Coronary artery (tissue), 2 donors: ENCODE measurements around the gene C19orf67.
A peak's percentile ranks its signal among the peaks of the same experiment; 100 is the strongest.

Experiments used
- DNase-seq: peaks from one replicate; pipeline ENCODE4 v3.0.0-alpha.2; 2017; ENCODE audit warnings: low spot score
- H3K27ac ChIP-seq, 2 donors: fragments of 200-600 bp; sonication (generic); one replicate each; pipeline ENCODE4 v1.5.1; 2016 to 2019
- H3K4me3 ChIP-seq: fragments of 200-600 bp; sonication (generic); 2 replicates; pipeline ENCODE4 v1.5.1; 2016; ENCODE audit warnings: mild to moderate bottlenecking, moderate library complexity
- TF ChIP-seq, protein P1 (sequence below): fragments of 200-600 bp; sonication (generic); IDR thresholded peaks from one replicate; pipeline ENCODE4 v1.5.1; 2019; ENCODE audit warnings: antibody characterized with exemption

C19orf67 gene

DNA sequence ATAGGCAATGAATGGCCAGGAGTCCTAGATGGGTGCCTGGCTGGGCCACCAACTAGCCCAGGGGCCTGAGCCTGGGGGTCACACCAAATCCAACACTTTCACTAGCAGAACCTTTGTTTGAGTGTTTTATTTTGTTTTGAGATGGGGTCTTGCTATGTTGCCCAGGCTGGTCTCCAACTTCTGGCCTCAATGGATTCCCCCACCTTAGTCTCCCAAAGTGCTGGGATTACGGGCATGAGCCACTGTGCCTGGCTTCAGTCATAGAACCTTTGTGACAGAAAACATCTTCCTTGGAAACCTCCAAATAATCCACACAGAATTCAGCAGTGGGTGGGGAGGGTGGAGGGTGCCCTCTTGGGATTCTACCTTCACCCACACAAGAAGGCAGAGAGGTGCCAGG, 25.9 kb upstream of the C19orf67 start:
- no peak for DNase-seq
- H3K27ac ChIP-seq: peak overlapping the region in 1 of 2 donors; percentile 100
- H3K4me3 ChIP-seq: no peak overlapping the region
- TF ChIP-seq, protein P1, sequence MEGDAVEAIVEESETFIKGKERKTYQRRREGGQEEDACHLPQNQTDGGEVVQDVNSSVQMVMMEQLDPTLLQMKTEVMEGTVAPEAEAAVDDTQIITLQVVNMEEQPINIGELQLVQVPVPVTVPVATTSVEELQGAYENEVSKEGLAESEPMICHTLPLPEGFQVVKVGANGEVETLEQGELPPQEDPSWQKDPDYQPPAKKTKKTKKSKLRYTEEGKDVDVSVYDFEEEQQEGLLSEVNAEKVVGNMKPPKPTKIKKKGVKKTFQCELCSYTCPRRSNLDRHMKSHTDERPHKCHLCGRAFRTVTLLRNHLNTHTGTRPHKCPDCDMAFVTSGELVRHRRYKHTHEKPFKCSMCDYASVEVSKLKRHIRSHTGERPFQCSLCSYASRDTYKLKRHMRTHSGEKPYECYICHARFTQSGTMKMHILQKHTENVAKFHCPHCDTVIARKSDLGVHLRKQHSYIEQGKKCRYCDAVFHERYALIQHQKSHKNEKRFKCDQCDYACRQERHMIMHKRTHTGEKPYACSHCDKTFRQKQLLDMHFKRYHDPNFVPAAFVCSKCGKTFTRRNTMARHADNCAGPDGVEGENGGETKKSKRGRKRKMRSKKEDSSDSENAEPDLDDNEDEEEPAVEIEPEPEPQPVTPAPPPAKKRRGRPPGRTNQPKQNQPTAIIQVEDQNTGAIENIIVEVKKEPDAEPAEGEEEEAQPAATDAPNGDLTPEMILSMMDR: no peak

DNA sequence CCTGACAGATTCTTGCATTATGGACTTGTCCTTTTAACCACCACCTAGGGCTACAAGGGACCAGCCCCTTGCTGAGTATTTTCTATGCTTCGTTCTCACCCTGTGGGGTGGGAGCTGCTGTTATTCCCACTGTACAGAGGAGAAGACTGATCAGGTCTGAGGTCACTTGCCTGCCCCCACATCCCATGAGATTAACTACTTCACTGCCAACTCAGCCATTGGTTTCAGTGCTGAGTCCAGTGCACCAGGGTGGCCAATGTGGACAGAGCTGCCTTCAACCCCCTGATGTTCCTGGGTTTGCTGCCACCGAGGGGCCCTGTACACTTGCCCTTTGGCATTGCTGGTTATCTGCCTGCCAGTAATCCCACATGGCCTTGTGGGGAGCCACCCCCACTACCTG, 25.1 kb upstream of the C19orf67 start:
- TF ChIP-seq, protein P1: no peak
- no peak for DNase-seq
- Histone ChIP-seq H3K27ac (peak overlapping the region in 1 of 2 donors; percentile 42), H3K4me3 (no peak overlapping the region)

DNA sequence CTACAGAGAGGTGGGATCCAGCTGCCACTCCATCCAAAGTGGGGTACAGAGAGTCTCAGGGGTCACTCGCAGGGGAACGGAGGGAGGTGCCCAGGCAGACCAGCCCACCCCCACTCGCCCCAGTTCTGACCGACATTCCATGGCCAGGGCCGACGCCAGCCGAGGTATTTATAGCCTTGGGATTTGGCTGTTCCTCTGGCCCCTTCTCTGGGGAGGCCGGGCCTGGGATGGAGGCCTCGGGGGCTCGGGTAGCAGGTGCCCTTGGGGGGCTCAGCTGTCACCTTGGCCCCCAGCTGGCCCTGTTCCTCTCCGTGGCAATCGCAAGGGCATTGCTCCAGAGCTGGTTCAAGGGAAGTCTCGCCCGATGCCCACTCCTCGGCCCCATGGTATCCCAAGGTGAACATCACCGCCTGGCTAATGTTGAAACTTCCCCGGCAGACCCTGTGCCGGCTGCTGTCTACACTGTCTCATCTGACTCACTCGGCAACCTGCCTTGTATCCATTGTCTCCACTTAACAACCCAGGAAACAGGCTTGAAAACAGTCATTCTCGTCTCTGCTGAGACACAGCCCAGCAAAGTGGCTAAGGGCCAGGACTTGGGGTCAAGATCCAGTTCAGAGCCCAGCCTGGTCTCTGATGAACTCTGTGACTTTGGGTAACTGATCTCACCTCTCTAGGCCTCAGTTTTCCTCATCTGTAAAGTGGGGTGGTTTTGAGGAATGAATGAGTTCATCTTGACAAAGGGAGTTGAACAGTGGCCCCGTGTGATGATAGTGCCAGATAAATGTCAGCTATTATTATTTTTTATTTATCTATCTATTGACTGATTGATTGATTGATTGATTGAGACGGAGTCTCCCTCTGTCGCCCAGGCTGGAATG, 22.2 kb upstream of the C19orf67 start:
- TF ChIP-seq, protein P1: no peak
- H3K4me3 ChIP-seq: peak overlapping the region; percentile 40
- no peak for DNase-seq
- H3K27ac ChIP-seq: peak overlapping the region; percentile 81 to 94

DNA sequence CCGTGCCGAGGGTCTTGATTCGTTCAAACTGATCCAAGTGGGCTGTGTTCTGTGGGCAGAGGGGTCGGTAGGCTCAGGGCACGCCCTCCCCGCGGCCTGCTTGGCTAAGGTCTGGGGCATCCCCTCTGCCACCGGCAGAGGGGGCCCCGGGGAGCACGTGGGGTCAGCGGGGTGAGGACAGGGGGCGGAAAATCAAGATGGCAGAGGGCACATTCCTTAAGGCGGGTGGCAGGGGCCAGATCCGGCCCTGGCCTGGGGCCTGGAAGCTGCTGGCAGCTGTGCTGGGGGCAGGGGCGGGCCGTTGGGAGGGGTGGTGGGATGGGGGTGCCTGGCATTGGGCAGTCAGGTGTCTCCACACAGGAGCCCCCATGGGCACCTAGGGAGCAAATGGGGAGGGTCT, 21.3 kb upstream of the C19orf67 start:
- TF ChIP-seq, protein P1: no peak
- Histone ChIP-seq H3K4me3 (no peak overlapping the region), H3K27ac (peak overlapping the region; percentile 81 to 94)
- DNase-seq: no peak

DNA sequence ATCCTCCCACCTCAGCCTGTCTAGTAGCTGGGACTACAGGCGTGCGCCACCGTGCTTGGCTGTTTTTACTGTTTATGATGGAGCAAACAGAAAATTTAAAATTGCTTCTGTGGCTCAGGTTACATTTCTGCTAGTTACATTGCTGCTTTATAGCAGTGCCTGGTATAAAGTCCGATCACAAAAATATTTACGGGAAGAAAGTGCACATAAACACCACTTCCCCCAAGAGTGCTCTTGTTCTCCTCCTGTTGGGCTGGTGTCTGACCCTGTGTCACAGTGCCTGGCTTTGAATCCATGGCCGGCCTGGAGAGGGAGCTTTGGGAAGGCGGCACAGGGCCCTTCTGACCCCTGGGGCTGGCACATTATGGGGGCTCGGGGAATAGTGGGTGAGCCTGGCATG, 20.1 kb upstream of the C19orf67 start:
- H3K27ac ChIP-seq: peak overlapping the region in 1 of 2 donors; percentile 94
- no peak overlapping the region for H3K4me3 ChIP-seq
- DNase-seq: no peak
- TF ChIP-seq, protein P1: no peak

DNA sequence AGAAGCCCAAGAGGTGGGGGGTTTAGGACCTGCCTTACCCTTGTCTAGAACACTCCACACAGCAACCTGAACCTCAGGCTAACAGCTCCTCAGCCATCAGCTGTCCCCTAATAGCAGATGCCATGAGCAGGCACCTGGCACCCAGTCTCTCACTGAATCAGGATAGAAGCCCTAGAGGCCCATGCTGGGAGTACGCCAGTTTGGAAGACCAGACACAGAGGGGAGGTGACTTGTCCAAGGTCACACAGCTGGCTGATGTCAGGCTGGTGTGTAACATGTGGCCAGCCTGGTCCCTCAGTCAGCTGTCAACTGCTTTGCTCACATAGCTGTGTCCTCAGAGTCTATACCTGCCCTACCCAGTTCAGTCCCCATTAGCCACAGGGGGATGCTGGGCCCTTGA, 17.7 kb upstream of the C19orf67 start:
- Histone ChIP-seq H3K27ac (no peak overlapping the region), H3K4me3 (no peak overlapping the region)
- TF ChIP-seq, protein P1: no peak
- DNase-seq: no peak

DNA sequence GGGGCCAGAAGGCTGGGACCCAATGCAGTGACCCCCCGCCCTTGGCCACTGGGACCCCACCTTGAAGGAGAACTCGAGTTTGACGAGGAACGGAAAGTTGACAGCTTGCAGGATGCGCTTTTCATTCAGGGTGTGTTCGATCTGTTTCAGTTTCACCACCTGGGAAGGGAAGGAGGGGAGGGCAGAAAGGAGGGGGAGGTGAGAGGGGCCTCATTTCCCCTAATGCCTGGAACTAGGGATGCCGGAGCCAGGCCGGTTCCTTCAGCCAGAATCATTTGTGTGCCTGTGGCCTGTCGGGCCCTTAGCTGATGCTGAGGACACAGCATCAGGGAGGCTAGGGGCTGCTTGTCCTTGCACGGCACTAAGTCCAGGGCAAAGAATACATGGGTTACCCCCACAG, 17.2 kb upstream of the C19orf67 start:
- no peak overlapping the region for H3K4me3 ChIP-seq
- TF ChIP-seq, protein P1: no peak
- H3K27ac ChIP-seq: no peak overlapping the region
- DNase-seq: no peak
